Measurements from ENCODE around the gene NOL4L.

- no peak for TF ChIP-seq CTCF (optimal IDR thresholded peaks at IDR 0.05 in 1 of 3, IDR thresholded peaks at IDR 0.05 in 1 of 3, conservative IDR thresholded peaks at IDR 0.05 in 1 of 3; ENCODE audit: extremely low read depth in 1 of 3, insufficient read depth in 2 of 3, low read length in 3 of 3)
- no peak for TF ChIP-seq EZH2 (IDR thresholded peaks at IDR 0.05; ENCODE audit: low read length)
Measured at GRCh38 chr20:32440758-32441078, 144.4 kb downstream of the NOL4L start.

Measured in keratinocyte (primary cell).